Psoas muscle (tissue), 8 donors: ENCODE results near the gene VTA1. TPM values are rescaled to one million over a fixed set of nuclear protein-coding genes. Genes with fewer than 3 reads are reported as not detected.

Source experiments
- ATAC-seq, 4 donors: fragments of 200-7000 bp; cut with Tn5 transposase; one replicate each; pipeline ENCODE4 v1.9.1; 2020; ENCODE audit warnings: moderate library complexity in 3 of 4, mild to moderate bottlenecking in 2 of 4
- DNase-seq, 2 donors: peaks; one replicate each; pipeline ENCODE4 v3.0.0-alpha.2; 2020
- H3K27ac ChIP-seq: fragments of 200-600 bp; one replicate; pipeline ENCODE4 v1.8.0; 2022
- H3K27me3 ChIP-seq, 3 donors: fragments of 200-600 bp in 1 of 3; one replicate each; pipeline versions ENCODE4 v1.6.1 to v1.8.0; 2013 to 2022; ENCODE audit warnings: low read length in 2 of 3, mild to moderate bottlenecking in 2 of 3, moderate library complexity in 1 of 3; ENCODE audit not compliant: insufficient read depth in 3 of 3
- H3K36me3 ChIP-seq, 2 donors: fragments of 200-600 bp in 1 of 2; one replicate each; pipeline versions ENCODE4 v1.6.1 to v1.8.0; 2013 to 2022; ENCODE audit warnings: low read depth in 1 of 2, mild to moderate bottlenecking in 1 of 2, moderate library complexity in 1 of 2; ENCODE audit not compliant: insufficient read depth in 1 of 2
- H3K4me1 ChIP-seq: fragments of 200-600 bp; one replicate; pipeline ENCODE4 v1.8.0; 2022
- H3K4me3 ChIP-seq: fragments of 200-600 bp; one replicate; pipeline ENCODE4 v1.8.0; 2022; ENCODE audit warnings: mild to moderate bottlenecking
- H3K9me3 ChIP-seq: fragments of 200-600 bp; one replicate; pipeline ENCODE4 v1.8.0; 2022
- WGBS, 3 donors: extraction: QIAGEN DNeasy Blood & Tissue Kit; methylation state at CpG; one replicate each; pipeline versions ENCODE4 v1.1.6 to v1.1.7; 2013; 5-methylcytosine and 5-hydroxymethylcytosine counted together
- intact Hi-C, 2 donors: fragments of 100-400 bp; cut with DNase I; formaldehyde crosslinking; loops; one replicate each; pipeline versions ENCODE4 v1.11.0 to v1.14.2; 2022
- polyA plus RNA-seq, 3 donors: library from polyadenylated mRNA; stranded (reverse); fragments of 200-250 nt; gene quantifications; one replicate each; pipeline ENCODE4 v1.2.3, GENCODE V29; 2013
- total RNA-seq, 4 donors: library from RNA; stranded (reverse); fragmentation: NEBNext Ultra II Directional in 2 of 4; extraction: Animal tissue kit (Norgen Biotek cat#: 25700) in 2 of 4; gene quantifications; one replicate each; pipeline versions ENCODE4 v1.2.1 to v1.2.4, GENCODE V29; 2021 to 2023
- TF ChIP-seq, protein P1 (sequence below): fragments of 200-600 bp; IDR thresholded peaks from one replicate; pipeline ENCODE4 v1.8.0; 2022; ENCODE audit warnings: antibody characterized with exemption
- donor health status: healthy with polysubstance abuse.
- donor health status: DM: no; HTN: no; CAD: no; lungs with moderate emphysema.
- donor health status: Bipolar disorder and iron deficiency.
- donor health status: healthy.
- donor health status: DM: yes; HTN: yes; CAD: no.
- donor health status: DM: no; HTN: no; CAD: no.
- donor health status: DM: no; HTN: no; CAD: no.
- donor health status: DM: yes; HTN: yes; CAD: no.

The VTA1 gene
- total and polyA plus RNA-seq, 7 donors, result 46.9 to 101 (median 57.9) TPM

DNA sequence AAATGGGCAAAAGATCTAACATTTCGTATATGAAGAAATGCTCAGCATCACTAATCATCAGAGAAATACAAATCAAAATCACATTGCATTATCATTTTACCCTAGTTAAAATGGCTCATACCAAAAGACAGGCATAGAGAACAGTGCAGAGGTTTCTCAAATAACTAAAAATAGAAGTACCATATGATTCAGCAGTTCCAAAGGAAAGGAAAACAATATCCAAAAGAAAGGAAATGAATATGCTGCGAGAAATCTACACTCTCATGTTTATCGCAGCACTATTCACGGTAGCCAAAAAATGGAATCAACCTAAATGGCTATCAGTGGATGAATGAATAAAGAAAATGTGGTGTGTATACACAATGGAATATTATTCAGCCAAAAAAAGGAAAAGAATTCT, 63.5 kb downstream of the VTA1 start:
- TF ChIP-seq, protein P1, sequence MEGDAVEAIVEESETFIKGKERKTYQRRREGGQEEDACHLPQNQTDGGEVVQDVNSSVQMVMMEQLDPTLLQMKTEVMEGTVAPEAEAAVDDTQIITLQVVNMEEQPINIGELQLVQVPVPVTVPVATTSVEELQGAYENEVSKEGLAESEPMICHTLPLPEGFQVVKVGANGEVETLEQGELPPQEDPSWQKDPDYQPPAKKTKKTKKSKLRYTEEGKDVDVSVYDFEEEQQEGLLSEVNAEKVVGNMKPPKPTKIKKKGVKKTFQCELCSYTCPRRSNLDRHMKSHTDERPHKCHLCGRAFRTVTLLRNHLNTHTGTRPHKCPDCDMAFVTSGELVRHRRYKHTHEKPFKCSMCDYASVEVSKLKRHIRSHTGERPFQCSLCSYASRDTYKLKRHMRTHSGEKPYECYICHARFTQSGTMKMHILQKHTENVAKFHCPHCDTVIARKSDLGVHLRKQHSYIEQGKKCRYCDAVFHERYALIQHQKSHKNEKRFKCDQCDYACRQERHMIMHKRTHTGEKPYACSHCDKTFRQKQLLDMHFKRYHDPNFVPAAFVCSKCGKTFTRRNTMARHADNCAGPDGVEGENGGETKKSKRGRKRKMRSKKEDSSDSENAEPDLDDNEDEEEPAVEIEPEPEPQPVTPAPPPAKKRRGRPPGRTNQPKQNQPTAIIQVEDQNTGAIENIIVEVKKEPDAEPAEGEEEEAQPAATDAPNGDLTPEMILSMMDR, result no peak
- no peak overlapping the region for H3K4me3 ChIP-seq
- H3K9me3 ChIP-seq, result no peaks in the 10 kb centered on the region
- no peaks in the 10 kb centered on the region for H3K4me1 ChIP-seq
- WGBS, 3 donors, result 91 to 94% (median 92%) methylated on average over 4 of the region's 4 CpGs
- H3K36me3 ChIP-seq, result peaks cover 3 to 33% of the 10 kb centered on the region in 2 donors
- no peaks in the 10 kb centered on the region for H3K27me3 ChIP-seq
- intact Hi-C loops, result no loop called here
- no peak for DNase-seq
- ATAC-seq, result no peak
- H3K27ac ChIP-seq, result no peak overlapping the region

- intact Hi-C loops, result no loop called here
- Histone ChIP-seq H3K27me3 (no peaks in the 10 kb centered on the region), H3K27ac (no peak overlapping the region), H3K36me3 (peaks cover 0 to 34% of the 10 kb centered on the region in 2 donors), H3K9me3 (no peaks in the 10 kb centered on the region), H3K4me3 (no peak overlapping the region), H3K4me1 (no peaks in the 10 kb centered on the region)
- ATAC-seq, result no peak
- WGBS, 3 donors, result 96 to 100% (median 100%) methylated on average over 1 of the region's 1 CpG
- DNase-seq, result no peak
- TF ChIP-seq, protein P1, result no peak
Observed at GRCh38 chr6:142213402-142213801, 66.3 kb downstream of the VTA1 start.

- Histone ChIP-seq H3K4me1 (no peaks in the 10 kb centered on the region), H3K27me3 (no peaks in the 10 kb centered on the region), H3K9me3 (no peaks in the 10 kb centered on the region), H3K36me3 (peaks cover 0 to 29% of the 10 kb centered on the region in 2 donors), H3K4me3 (no peak overlapping the region), H3K27ac (no peak overlapping the region)
- ATAC-seq (no peak), DNase-seq (no peak)
- 24 to 37% (median 36%) methylated on average over 2 of the region's 2 CpGs for WGBS, 3 donors
- intact Hi-C loops, result no loop called here
- TF ChIP-seq, protein P1, result no peak
Observed at GRCh38 chr6:142218446-142218845, 71.4 kb downstream of the VTA1 start.

- Histone ChIP-seq H3K36me3 (peaks cover 0 to 24% of the 10 kb centered on the region in 2 donors), H3K27ac (no peak overlapping the region), H3K4me3 (no peak overlapping the region), H3K9me3 (no peaks in the 10 kb centered on the region), H3K27me3 (no peaks in the 10 kb centered on the region), H3K4me1 (no peaks in the 10 kb centered on the region)
- ATAC-seq (no peak), DNase-seq (no peak)
- 94 to 97% (median 94%) methylated on average over 6 of the region's 6 CpGs for WGBS, 3 donors
- TF ChIP-seq, protein P1, result no peak
- intact Hi-C loops, result no loop called here
Observed at GRCh38 chr6:142222022-142222421, 75.0 kb downstream of the VTA1 start.

- Histone ChIP-seq H3K9me3 (peaks cover 6% of the 10 kb centered on the region), H3K36me3 (peaks cover 0 to 11% of the 10 kb centered on the region in 2 donors), H3K27ac (no peak overlapping the region), H3K27me3 (no peaks in the 10 kb centered on the region), H3K4me1 (no peaks in the 10 kb centered on the region), H3K4me3 (no peak overlapping the region)
- ATAC-seq, result no peak
- TF ChIP-seq, protein P1, result no peak
- DNase-seq, result no peak
- intact Hi-C loops, result no loop called here
- 77 to 80% (median 79%) methylated on average over 8 of the region's 8 CpGs for WGBS, 3 donors
Observed at GRCh38 chr6:142223938-142224337, 76.9 kb downstream of the VTA1 start.
